Fibroblast of pulmonary artery (primary cell): ENCODE measurements around the gene SLC35E2B.
"Not testable (repeated sequence)": the region's sequence is repeated elsewhere in the genome, so short reads cannot be mapped to it uniquely, and the experiment has no call there.

Experiments
- DNase-seq: peaks from one replicate; pipeline ENCODE4 v3.0.0-alpha.2; 2010; ENCODE audit warnings: low read depth
- H3K4me3 ChIP-seq: replicated peaks from 2 replicates; pipeline ENCODE4 v1.5.1; 2011; ENCODE audit warnings: low read depth, mild to moderate bottlenecking, control low read depth, low read length, moderate library complexity
- TF ChIP-seq, protein P1 (sequence below): IDR thresholded peaks from 2 replicates; pipeline ENCODE4 v1.5.1; 2011; ENCODE audit warnings: mild to moderate bottlenecking, control low read depth, low read length, inconsistent platforms; ENCODE audit errors: missing control alignments

SLC35E2B gene

DNA sequence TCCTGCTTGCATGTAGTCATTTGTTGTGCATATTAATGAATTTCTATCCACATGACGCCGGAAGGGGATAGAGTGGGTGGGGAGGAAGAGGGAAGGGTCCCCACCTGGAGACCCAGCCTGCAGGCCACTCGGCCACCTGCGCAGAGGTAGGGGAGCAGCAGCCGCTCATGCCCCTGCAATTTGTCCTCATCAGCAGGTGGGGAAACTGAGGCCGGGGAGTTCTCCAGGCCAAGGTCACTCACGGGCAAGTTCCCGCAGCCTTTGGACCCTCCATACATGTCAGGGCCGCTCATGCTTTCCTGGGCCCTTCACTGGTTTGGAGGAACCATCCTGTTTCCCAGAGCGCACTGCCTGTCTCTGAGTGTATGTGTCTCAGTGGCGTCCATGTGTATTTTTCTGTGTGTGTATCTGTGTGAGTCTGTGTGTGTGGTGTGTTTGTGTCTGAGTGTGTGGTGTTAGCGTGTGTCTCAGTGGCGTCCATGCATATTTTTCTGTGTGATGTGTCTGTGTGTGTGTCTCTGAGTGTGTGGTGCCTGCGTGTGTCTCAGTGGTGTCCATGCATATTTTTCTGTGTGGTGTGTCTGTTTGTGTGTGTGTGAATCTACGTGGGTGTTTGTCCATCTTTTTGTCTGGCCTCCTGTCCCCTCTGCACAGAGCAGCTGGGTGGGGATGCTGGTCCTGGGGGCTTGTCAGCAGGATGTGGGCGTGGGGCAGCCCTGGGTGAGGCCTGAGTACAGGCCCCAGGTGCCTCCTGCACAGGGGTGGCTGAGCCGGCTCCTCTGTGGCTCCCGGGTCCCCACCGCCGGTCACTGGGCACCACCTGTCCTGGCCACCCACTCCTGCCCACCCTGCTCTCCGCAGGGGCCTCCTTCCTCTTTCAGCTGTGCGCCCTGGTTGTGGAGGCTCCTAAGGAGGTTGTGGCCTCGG is 4.1 kb upstream of the SLC35E2B start:
- H3K4me3 ChIP-seq, DNase-seq: not testable (repeated sequence)

GRCh38 chr1:1692324-1692713 is 276 bp downstream of the SLC35E2B start:
- peak overlapping the region; percentile 59 for H3K4me3 ChIP-seq
- DNase-seq, result peak; percentile 73

- H3K4me3 ChIP-seq, result peak overlapping the region; percentile 43
- not testable (repeated sequence) for DNase-seq
These were observed 1.2 kb downstream of the SLC35E2B start for GRCh38 chr1:1691443-1691842.

DNA sequence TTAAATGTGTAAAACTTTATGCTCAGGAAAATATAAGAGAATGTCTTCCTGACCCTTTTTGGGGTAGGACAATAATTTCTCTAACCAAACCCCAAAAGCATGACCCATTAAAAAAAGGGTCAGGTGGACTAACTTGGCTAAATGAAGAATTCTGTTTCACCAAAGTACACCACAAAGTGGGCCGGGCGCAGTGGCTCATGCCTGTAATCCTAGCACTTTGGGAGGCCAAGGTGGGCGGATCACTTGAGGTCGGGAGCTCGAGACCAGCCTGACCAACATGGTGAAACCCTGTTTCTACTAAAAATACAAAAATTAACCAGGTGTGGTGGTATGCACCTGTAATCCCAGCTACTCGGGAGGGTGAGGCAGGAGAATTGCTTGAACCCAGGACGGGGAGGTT is 3.1 kb downstream of the SLC35E2B start:
- H3K4me3 ChIP-seq, DNase-seq: not testable (repeated sequence)

DNA sequence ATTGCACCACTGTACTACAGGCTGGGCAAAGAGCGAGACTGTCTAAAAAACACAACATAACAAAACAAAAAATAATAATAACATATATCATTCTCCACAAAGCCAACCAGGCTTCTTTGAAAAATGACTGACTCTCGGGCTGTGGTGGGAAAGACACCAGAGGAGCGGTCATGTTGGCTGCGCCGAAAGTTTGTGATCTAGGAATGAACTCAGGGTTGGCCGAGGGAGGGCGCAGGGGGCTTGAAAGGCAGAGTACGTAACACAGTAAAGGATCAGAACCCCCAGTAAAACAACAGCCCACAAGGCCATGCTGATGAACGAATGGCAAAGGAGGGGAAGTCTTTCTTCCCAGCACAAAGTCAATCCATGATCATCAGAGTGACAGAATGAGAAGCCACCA is 4.7 kb downstream of the SLC35E2B start:
- DNase-seq, result no peak
- TF ChIP-seq, protein P1, sequence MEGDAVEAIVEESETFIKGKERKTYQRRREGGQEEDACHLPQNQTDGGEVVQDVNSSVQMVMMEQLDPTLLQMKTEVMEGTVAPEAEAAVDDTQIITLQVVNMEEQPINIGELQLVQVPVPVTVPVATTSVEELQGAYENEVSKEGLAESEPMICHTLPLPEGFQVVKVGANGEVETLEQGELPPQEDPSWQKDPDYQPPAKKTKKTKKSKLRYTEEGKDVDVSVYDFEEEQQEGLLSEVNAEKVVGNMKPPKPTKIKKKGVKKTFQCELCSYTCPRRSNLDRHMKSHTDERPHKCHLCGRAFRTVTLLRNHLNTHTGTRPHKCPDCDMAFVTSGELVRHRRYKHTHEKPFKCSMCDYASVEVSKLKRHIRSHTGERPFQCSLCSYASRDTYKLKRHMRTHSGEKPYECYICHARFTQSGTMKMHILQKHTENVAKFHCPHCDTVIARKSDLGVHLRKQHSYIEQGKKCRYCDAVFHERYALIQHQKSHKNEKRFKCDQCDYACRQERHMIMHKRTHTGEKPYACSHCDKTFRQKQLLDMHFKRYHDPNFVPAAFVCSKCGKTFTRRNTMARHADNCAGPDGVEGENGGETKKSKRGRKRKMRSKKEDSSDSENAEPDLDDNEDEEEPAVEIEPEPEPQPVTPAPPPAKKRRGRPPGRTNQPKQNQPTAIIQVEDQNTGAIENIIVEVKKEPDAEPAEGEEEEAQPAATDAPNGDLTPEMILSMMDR, result no peak
- H3K4me3 ChIP-seq, result no peak overlapping the region

DNA sequence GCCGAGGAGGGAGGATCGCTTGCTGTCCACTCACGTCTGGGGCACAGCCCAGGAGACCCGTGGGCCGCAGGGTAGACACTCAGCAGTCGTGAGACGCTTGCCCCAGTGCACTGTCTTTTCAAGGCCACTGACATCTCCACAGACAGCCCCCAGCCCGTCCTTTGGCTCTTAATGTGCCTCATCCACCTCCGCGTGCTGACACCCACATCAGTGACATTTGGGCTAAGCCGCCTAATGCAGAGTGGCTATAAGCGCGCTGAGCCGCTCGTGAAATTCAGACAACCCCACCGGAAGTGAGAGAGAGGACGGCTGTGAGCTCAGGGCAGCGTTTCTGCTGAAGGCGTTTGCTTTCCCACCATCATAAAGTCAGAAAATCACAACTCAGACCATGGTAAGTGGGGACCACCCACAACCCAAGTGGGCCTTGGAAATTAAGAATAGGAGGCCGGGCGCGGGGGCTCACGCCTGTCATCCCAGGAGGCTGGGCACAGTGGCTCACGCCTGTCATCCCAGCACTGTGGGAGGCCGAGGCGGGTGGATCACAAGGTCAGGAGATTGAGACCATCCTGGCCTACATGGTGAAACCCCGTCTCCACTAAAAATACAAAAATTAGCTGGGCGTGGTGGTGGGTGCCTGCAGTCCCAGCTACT is 8.4 kb downstream of the SLC35E2B start:
- no peak overlapping the region for H3K4me3 ChIP-seq
- DNase-seq, result no peak
- TF ChIP-seq, protein P1, result no peak

DNA sequence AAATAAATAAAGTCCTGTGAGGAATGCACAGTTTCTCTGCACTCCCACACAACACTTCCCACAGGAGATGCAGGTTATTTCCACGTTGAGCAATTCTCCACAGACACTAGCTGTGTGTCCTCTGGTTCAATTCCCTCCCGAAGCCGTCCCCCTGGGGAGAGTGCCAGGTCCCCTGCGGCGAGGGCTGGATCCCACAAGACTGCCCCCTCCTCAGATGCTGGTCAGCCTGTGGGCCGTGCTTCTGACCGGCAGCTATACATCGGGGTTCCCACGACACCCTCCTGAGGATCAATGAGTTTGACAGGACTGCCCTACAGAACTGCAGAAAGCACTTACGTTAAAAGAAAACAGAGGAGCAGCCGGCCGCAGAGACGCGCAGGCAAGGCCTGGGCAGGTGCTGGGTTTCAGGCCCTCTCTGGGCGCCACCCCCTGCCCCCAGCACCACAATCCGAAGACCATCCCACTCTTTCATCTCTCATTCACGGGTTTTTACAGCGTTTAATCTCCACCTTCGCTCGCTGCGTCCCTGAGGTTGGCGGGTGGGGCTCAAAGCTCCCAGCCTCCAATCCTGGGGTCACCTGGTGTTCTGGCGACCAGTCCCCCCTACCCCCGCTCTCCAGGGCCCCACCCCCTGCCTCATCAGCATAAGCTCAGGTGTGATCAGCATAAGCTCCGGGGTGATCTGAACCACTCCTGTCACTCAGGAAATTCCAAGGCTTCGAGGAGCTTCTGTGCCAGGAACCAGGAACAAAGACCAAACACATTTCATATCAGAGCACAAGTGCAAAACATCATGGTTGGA is 9.3 kb downstream of the SLC35E2B start:
- TF ChIP-seq, protein P1, result no peak
- no peak for DNase-seq
- H3K4me3 ChIP-seq, result no peak overlapping the region

GRCh38 chr1:1680912-1681273 is 11.7 kb downstream of the SLC35E2B start:
- no peak for DNase-seq
- H3K4me3 ChIP-seq, result no peak overlapping the region
- TF ChIP-seq, protein P1, result no peak
